Anterior cingulate cortex (tissue), 58 donors: ENCODE data around the gene FAAP100.

Source experiments
- DNase-seq, 58 donors: peaks; one replicate each; lab custom pipeline; 2025; lab: John Stamatoyannopoulos, UW

FAAP100 gene

DNA sequence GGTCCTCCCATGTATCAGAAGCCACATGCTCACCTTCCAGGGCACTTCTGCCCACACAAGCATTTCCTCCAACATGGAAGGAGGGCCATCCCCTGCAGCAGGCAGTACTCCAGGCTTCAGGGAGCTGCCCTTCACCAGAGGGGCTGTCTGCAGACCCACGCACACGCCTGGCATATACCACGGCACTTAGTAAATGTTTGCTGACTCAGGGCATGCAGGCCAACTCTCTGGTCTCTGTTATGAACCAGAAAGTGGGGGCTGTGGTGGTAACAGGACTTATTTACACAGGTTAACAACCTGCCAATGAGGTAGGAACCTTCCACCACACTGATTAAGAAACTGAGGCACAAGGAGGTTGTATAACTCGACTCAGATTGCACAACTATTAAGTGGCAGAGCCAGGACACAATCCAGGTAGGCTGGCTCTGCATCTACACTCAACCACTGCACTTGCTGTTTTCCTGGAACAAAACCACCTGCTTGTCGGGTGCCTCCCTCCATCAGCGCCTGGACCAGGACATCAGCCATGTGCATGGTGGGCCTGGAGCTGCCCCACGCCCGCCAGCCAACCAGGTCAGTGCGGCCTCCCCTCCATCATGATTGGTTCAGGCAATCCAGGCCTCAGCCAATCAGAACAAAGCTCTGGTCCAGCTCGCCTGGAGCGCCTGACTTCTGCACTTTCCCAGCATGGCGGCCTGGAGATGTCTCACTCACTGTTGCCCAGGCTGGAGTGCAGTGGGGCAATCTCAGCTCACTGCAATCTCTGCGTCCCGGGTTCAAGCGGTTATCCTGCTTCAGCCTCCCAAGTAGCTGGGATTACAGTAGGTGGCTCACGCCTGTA, 58.7 kb downstream of the FAAP100 start:
- DNase-seq = no peak

DNA sequence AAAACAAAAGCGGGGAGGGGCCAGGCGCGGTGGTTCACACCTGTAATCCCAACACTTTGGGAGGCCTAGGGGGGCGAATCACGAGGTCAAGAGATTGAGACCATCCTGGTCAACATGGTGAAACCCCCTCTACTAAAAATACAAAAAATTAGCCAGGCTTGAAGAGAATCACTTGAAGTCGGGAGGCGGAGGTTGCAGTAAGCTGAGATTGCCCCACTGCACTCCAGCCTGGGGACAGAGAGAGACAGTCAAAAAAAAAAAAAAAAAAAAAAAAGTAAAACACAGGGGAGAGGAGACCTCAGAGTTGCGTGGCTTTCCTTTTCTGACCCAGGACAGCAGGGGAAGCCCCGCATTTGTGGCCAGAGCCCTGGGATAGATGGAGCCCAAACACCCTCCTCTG, 59.4 kb downstream of the FAAP100 start:
- DNase-seq = no peak

DNA sequence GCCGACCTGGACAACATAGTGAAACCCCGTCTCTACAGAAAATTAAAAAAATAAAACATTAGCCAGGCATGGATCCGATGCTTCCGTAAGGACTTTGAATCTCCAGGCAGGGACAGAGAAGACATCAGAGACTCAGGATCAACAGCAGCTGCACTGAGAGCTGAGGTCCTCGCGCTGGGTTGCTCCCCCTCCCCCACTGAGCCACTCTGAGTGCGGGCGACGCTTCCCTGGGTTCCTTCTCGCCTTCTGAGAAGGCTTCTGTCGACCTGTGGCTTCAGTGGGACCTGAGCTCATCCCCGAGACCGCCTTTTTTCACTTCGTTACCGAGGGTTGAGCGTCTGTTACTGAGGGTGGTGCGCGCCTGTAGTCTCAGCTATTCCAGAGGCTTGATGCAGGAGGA, 60.0 kb downstream of the FAAP100 start:
- DNase-seq = no peak

- DNase-seq = no peak
Observed at GRCh38 chr17:81491761-81492160, 60.4 kb downstream of the FAAP100 start.

DNA sequence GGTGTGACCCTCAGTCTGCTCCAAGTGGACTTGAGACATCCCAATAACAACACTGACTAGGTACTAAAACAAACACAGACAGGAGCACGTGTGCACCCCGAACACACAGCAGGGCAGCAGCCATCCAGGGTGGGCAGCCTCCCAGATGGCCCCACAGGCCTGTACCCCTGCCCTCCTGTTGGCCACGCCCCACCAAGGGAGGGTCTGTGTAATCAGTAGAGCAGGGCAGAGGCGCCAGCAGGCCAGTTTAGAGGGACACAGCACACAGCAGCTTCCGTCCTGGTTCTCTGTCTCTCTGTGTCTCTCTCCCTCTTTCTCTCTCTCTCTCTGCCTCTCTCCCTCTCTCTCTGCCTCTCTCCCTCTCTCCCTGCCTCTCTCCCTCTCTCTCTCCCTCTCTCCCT, 61.0 kb downstream of the FAAP100 start:
- DNase-seq = no peak

- no peak for DNase-seq
Observed at GRCh38 chr17:81489998-81490992, 61.9 kb downstream of the FAAP100 start.
